GM12878 (cell line): ENCODE data around the gene VIL1. TPM values are rescaled to one million over a fixed set of nuclear protein-coding genes. Genes with fewer than 3 reads are reported as not detected.

ENCODE experiments used
- ATAC-seq: fragments of 200-7000 bp; cut with Tn5 transposase; 3 replicates; pipeline ENCODE4 v1.9.1; 2020; ENCODE audit warnings: mild to moderate bottlenecking, moderate library complexity
- BruUV-seq: library from RNA; stranded (reverse); fragments of 400-500 nt; replicated peaks from 2 replicates; lab custom pipeline; 2021; lab: Mats Ljungman, UMichigan
- CTCF ChIA-PET: fragments of 300-600 bp; sonication (Branson Sonifier 250); formaldehyde crosslinking; extraction: SDS; loops from one replicate; lab custom pipeline; 2021; ENCODE audit warnings: inconsistent platforms; lab: Yijun Ruan, JAX
- POLR2A ChIA-PET: fragments of 350-600 bp; formaldehyde crosslinking; extraction: SDS; loops from one replicate; lab custom pipeline; 2021; ENCODE audit warnings: inconsistent platforms; lab: Charles Lee
- RAD21 ChIA-PET: fragments of 300-600 bp; sonication (Branson Sonifier 250); formaldehyde crosslinking; loops from one replicate; lab custom pipeline; 2023; ENCODE audit warnings: antibody characterized with exemption; ENCODE audit not compliant: unreplicated experiment; lab: Charles Lee
- SMC1A ChIA-PET: fragments of 300-600 bp; sonication (Branson Sonifier 250); formaldehyde crosslinking; loops from one replicate; lab custom pipeline; 2023; ENCODE audit not compliant: unreplicated experiment, uncharacterized antibody; lab: Charles Lee
- DNase-seq: peaks from one replicate; pipeline ENCODE4 v3.0.0-alpha.2; 2011; ENCODE audit warnings: low read depth, low spot score
- FAIRE-seq: peaks from 3 replicates; lab custom pipeline; 2011; peaks lifted over from hg19 to GRCh38; lab: Jason Lieb, UNC
- H2AFZ ChIP-seq: 2 replicates; pipeline ENCODE4 v1.6.0; 2011; ENCODE audit warnings: low read depth, low read length, control low read depth; ENCODE audit not compliant: control insufficient read depth
- H3K27ac ChIP-seq: 2 replicates; pipeline ENCODE4 v1.5.1; 2011; ENCODE audit warnings: control low read depth; ENCODE audit not compliant: control insufficient read depth, insufficient read depth
- H3K27me3 ChIP-seq, 2 experiments: replicated peaks in 1 of 2; 2 replicates each; pipeline versions ENCODE4 v1.6.0 to v1.6.1; 2011; ENCODE audit warnings: low read length in 1 of 2; ENCODE audit not compliant: control insufficient read depth in 2 of 2, insufficient read depth in 2 of 2
- H3K36me3 ChIP-seq, 2 experiments: 2 replicates each; pipeline ENCODE4 v1.5.1; 2011; ENCODE audit warnings: low read length in 1 of 2; ENCODE audit not compliant: control insufficient read depth in 2 of 2, insufficient read depth in 2 of 2
- H3K4me1 ChIP-seq: 2 replicates; pipeline ENCODE4 v1.6.1; 2011; ENCODE audit warnings: mild to moderate bottlenecking, low read length, moderate library complexity, mixed read lengths; ENCODE audit not compliant: control insufficient read depth, insufficient read depth
- H3K4me2 ChIP-seq: 2 replicates; pipeline ENCODE4 v1.6.0; 2011; ENCODE audit warnings: control low read depth; ENCODE audit not compliant: control insufficient read depth, insufficient read depth
- H3K4me3 ChIP-seq: fragments of 200-600 bp; sonication (generic); 2 replicates; pipeline ENCODE4 v1.5.1; 2016
- H3K79me2 ChIP-seq: 2 replicates; pipeline ENCODE4 v1.6.0; 2011; ENCODE audit warnings: low read length; ENCODE audit not compliant: control insufficient read depth, insufficient read depth
- H3K9ac ChIP-seq: 2 replicates; pipeline ENCODE4 v1.8.0; 2011; ENCODE audit warnings: low read length, control low read depth, mixed read lengths; ENCODE audit not compliant: control insufficient read depth, insufficient read depth
- H3K9me3 ChIP-seq: replicated peaks from 3 replicates; pipeline ENCODE4 v1.5.1; 2011; ENCODE audit warnings: mild to moderate bottlenecking, low read length; ENCODE audit not compliant: control insufficient read depth, insufficient read depth
- H4K20me1 ChIP-seq: 2 replicates; pipeline ENCODE4 v1.6.0; 2011; ENCODE audit not compliant: control insufficient read depth, insufficient read depth
- CBX3 ChIP-seq: fragments of 200-600 bp; sonication (generic); IDR thresholded peaks from 2 replicates; pipeline ENCODE4 v1.6.1; 2016; ENCODE audit warnings: low read depth, borderline replicate concordance
- CHD1 ChIP-seq: IDR thresholded peaks from 2 replicates; pipeline ENCODE4 v1.6.1; 2012; ENCODE audit warnings: low read depth, low read length, improper control_type of control experiment
- EGR1 ChIP-seq, 2 experiments: IDR thresholded peaks; 1 replicate in 1 of 2; 2 replicates in 1 of 2; pipeline ENCODE4 v1.6.1; 2011 to 2012; ENCODE audit warnings: low read depth in 2 of 2, low read length in 2 of 2, borderline replicate concordance in 1 of 2, mild to moderate bottlenecking in 1 of 2, moderate library complexity in 1 of 2
- FOS ChIP-seq: IDR thresholded peaks from 3 replicates; pipeline ENCODE4 v1.6.1; 2011; ENCODE audit warnings: borderline replicate concordance; ENCODE audit not compliant: insufficient read length; ENCODE audit errors: extremely low read depth
- LARP7 ChIP-seq: fragments of 450-650 bp; IDR thresholded peaks from 2 replicates; pipeline ENCODE4 v1.6.1; 2017; ENCODE audit warnings: mild to moderate bottlenecking
- MEF2B ChIP-seq: fragments of 450-650 bp; IDR thresholded peaks from 2 replicates; pipeline ENCODE4 v1.6.1; 2018; ENCODE audit warnings: mild to moderate bottlenecking, moderate library complexity; ENCODE audit not compliant: partially characterized antibody, poor library complexity, severe bottlenecking
- MTA3 ChIP-seq: IDR thresholded peaks from 2 replicates; pipeline ENCODE4 v1.6.1; 2012; ENCODE audit warnings: low read length, inconsistent platforms, borderline replicate concordance
- MYB ChIP-seq: fragments of 150-350 bp; IDR thresholded peaks from 2 replicates; pipeline ENCODE4 v1.6.1; 2014; ENCODE audit warnings: mild to moderate bottlenecking, low read depth, low read length, borderline replicate concordance
- NFIC ChIP-seq: IDR thresholded peaks from 2 replicates; pipeline ENCODE4 v1.6.1; 2012; ENCODE audit warnings: low read depth, mild to moderate bottlenecking, inconsistent platforms, low read length, moderate library complexity
- NFXL1 ChIP-seq: fragments of 450-650 bp; IDR thresholded peaks from 2 replicates; pipeline ENCODE4 v1.6.1; 2017; ENCODE audit warnings: antibody characterized with exemption, mild to moderate bottlenecking, borderline replicate concordance
- PKNOX1 ChIP-seq: fragments of 450-650 bp; IDR thresholded peaks from 2 replicates; pipeline ENCODE4 v1.6.1; 2016; ENCODE audit warnings: mild to moderate bottlenecking
- SUPT20H ChIP-seq: IDR thresholded peaks from 2 replicates; pipeline ENCODE4 v1.6.1; 2011; ENCODE audit warnings: low read depth, mild to moderate bottlenecking, low read length, moderate library complexity, borderline replicate concordance; ENCODE audit not compliant: control insufficient read depth
- TCF12 ChIP-seq: IDR thresholded peaks from 2 replicates; pipeline ENCODE4 v1.6.1; 2011; ENCODE audit warnings: low read depth, mild to moderate bottlenecking, low read length
- YY1 ChIP-seq: IDR thresholded peaks from 2 replicates; pipeline ENCODE4 v1.6.1; 2011; ENCODE audit warnings: low read depth, mild to moderate bottlenecking, low read length
- ZBTB11 ChIP-seq: fragments of 450-650 bp; formaldehyde crosslinking; IDR thresholded peaks from 2 replicates; pipeline ENCODE4 v1.5.0; 2022; ENCODE audit warnings: mild to moderate bottlenecking, missing genetic modification characterization
- ZBTB33 ChIP-seq: fragments of 450-650 bp; IDR thresholded peaks from 2 replicates; pipeline ENCODE4 v1.6.1; 2017; ENCODE audit warnings: mild to moderate bottlenecking
- WGBS: methylation state at CpG from one replicate; pipeline ENCODE4 v1.1.6; 2016; ENCODE audit warnings: low lambda C conversion rate; ENCODE audit not compliant: insufficient replicate concordance, insufficient coverage; ENCODE audit errors: missing lambda C conversion rate; 5-methylcytosine and 5-hydroxymethylcytosine counted together
- in situ Hi-C: fragments of 300-500 bp; cut with MboI; formaldehyde crosslinking; loops from 9 replicates; pipeline ENCODE4 v1.14.3; 2018; ENCODE audit warnings: mixed read lengths
- intact Hi-C: fragments of 100-400 bp; cut with micrococcal nuclease; formaldehyde crosslinking; loops from one replicate; pipeline ENCODE4 v1.14.2; 2022; ENCODE audit not compliant: unreplicated experiment
- polyA plus RNA-seq, 11 experiments: library from polyadenylated mRNA; depleted of rRNA in 4 of 11; unstranded in 6 of 11; stranded (reverse) in 5 of 11; fragments of >200 nt; fragmentation: Nextera tagmentation in 4 of 11; fragmentation: Illumina TruSeq in 1 of 11; extraction: Ambion mirVana in 4 of 11; extraction: Trizol in 1 of 11; gene quantifications; 1 replicate in 1 of 11; 2 replicates in 10 of 11; pipeline versions ENCODE4 v1.2.1 to v1.2.3, GENCODE V29; 2011 to 2016; ENCODE audit warnings: inconsistent platforms in 2 of 11, missing spikeins in 2 of 11, low read depth in 1 of 11
- total RNA-seq, 4 experiments: library from RNA; depleted of rRNA in 3 of 4; stranded (reverse); fragments of >200 nt in 3 of 4; fragmentation: Illumina TruSeq in 1 of 4; extraction: Trizol in 1 of 4; gene quantifications; 2 replicates each; pipeline versions ENCODE4 v1.2.1 to v1.2.3, GENCODE V29; 2013 to 2021

The VIL1 gene
- total and polyA plus RNA-seq, 10 of the 15 experiments (the other 5 are each of a cell fraction or from before 2014, with no cell fraction given) = 0.03 to 1.9 (median 0.33) TPM

GRCh38 chr2:218386505-218387368 is 32.2 kb upstream of the VIL1 start:
- ChIA-PET SMC1A (interaction anchor here (1.0 kb wide), 1 partner anchor 15 kb away, joined by 3 read pairs; no protein-coding TSS in a partner anchor), RAD21 (interaction anchor here (1.7 kb wide), 1 partner anchor 115 kb away, joined by 5 read pairs; no protein-coding TSS in a partner anchor), POLR2A (no interaction called here), CTCF (no interaction called here)
- WGBS = 54% methylated on average over 21 of the region's 23 CpGs
- FAIRE-seq (no peak), ATAC-seq (no peak; the same call in 2 of the 3 replicates), DNase-seq (no peak)
- TF ChIP-seq NFXL1 (no peak), SUPT20H (no peak), EGR1 (IDR thresholded peaks at IDR 0.05; ENCODE audit: borderline replicate concordance in 1 of 2, low read depth in 2 of 2, low read length in 2 of 2) (no peak), PKNOX1 (no peak), YY1 (no peak), CBX3 (no peak), CHD1 (no peak), ZBTB11 (no peak), NFIC (no peak), TCF12 (no peak), MTA3 (no peak), LARP7 (no peak), MEF2B (no peak), ZBTB33 (no peak), MYB (no peak), FOS (no peak)
- H3K79me2 ChIP-seq = no peaks in the 10 kb centered on the region
- in situ Hi-C loops = loop anchor here (25.0 kb wide), 1 partner anchor 99 kb away; the partner anchor contains the start of gene TMBIM1
- H3K36me3 ChIP-seq = no peaks in the 10 kb centered on the region
- no peak overlapping the region for H3K4me2 ChIP-seq
- no peaks in the 10 kb centered on the region for H3K9me3 ChIP-seq
- intact Hi-C loops = no loop called here
- no peak overlapping the region for H3K4me3 ChIP-seq
- no peak overlapping the region for H3K27ac ChIP-seq
- H3K4me1 ChIP-seq = no peaks in the 10 kb centered on the region
- no peak overlapping the region for H2AFZ ChIP-seq
- H4K20me1 ChIP-seq = no peaks in the 10 kb centered on the region
- H3K27me3 ChIP-seq = no peaks in the 10 kb centered on the region; a peak in 2 of 4 replicates
- BruUV-seq = no TSS peak
- H3K9ac ChIP-seq = no peak overlapping the region
